Measurements from ENCODE around the gene AK9. TPM values are rescaled to one million over a fixed set of nuclear protein-coding genes. Genes with fewer than 3 reads are reported as not detected.
A peak's percentile ranks its signal among the peaks of the same experiment; 100 is the strongest.
"Not testable (repeated sequence)": the region's sequence is repeated elsewhere in the genome, so short reads cannot be mapped to it uniquely, and the experiment has no call there.

The AK9 gene
- 8.2 TPM for polyA plus RNA-seq

DNA sequence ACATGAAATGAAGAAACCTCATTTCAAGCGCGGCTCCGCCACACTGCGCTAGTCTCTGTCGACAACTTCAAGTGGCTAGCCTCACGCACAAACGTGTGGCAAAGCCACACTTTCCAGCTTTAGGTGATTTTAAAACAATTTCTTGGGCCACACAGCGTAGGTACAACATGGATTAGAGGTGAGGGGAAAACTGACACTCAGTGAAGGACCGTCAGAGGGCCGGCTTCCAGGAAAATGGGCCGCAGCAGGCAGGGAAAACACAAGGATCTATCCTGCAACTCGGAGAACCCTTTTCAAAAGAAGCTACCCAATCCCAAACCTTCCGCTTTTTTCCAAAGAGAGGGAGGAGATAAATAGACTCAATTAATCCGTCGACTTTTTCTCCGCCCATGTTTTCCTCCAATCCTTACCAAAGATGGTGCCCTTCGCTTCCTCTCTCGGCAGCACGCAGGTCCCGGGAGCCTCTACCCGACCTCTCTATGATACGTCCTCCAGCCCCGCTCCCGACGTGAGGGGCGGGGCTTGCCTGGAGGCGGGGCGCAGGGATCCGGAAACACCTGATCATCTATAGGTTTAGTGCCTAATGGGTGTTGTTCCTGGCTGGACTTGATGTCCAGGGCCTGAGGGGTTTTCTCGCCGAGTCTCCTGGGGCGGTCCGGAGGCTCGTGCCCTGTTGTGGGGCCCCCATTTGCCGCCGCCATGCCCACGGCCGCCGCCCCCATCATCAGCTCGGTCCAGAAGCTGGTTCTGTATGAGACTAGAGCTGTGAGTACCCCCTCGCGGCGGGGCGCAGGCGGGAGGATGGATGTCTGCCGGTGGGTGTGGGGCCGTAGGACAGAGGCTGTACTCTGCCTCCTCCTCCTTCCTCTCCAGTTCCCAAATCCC, at the start of gene AK9, which contains the start of gene FIG4:
AK9 (minus strand) TSS at position 466 of the 885 bp plus-strand sequence. CDS start 15,457 bp downstream, outside the sequence.
FIG4 (plus strand) TSS at position 560 of the 885 bp plus-strand sequence; CDS start at position 700, 140 bp downstream.
- H3K27me3 Mint-ChIP-seq: no peaks in the 10 kb centered on the region
- peaks cover 0 to 2% (median 0%) of the 10 kb centered on the region in 3 donors for H3K9me3 Mint-ChIP-seq
- H3K27ac Mint-ChIP-seq: peak within 1 kb of the TSS; percentile 74 to 98 (median 97)
- H3K4me3 Mint-ChIP-seq: peak within 1 kb of the TSS; percentile 92 to 100 (median 98)
- no peaks in the 10 kb centered on the region for H3K36me3 Mint-ChIP-seq
- peaks cover 21 to 33% (median 33%) of the 10 kb centered on the region in 3 donors for H3K4me1 Mint-ChIP-seq

- Mint-ChIP-seq H3K4me3 (no peak overlapping the region), H3K4me1 (peaks cover 0 to 9% (median 8%) of the 10 kb centered on the region in 3 donors), H3K9me3 (peaks cover 0 to 4% (median 0%) of the 10 kb centered on the region in 3 donors), H3K27ac (no peak overlapping the region), H3K36me3 (peaks cover 23% of the 10 kb centered on the region), H3K27me3 (no peaks in the 10 kb centered on the region)
Observed at GRCh38 chr6:109740787-109741186, 49.8 kb upstream of the AK9 start.

DNA sequence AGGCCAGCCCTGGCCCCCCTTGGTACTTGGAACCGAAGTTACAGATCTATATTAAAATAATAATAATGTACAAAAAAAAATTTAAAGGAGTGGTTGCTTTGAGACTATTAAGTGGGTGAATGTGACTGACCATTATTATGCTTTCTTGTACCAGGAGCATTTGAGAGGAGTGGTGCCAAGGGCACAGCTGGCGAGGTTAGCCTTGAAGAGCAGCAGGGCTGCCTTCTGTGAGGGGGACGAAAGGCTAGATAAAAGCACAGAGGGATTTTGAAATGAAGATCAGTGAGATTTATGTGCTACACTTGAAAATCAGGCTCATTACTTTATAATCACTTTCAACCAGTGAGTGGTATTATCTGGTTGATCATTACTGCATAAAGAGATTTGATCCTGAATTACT, 48.7 kb upstream of the AK9 start:
- H3K4me1 Mint-ChIP-seq: peaks cover 0 to 8% (median 8%) of the 10 kb centered on the region in 3 donors
- no peak overlapping the region for H3K27ac Mint-ChIP-seq
- peaks cover 19% of the 10 kb centered on the region for H3K36me3 Mint-ChIP-seq
- peaks cover 0 to 4% (median 0%) of the 10 kb centered on the region in 3 donors for H3K9me3 Mint-ChIP-seq
- H3K27me3 Mint-ChIP-seq: no peaks in the 10 kb centered on the region
- H3K4me3 Mint-ChIP-seq: no peak overlapping the region

- H3K36me3 Mint-ChIP-seq: peaks cover 18% of the 10 kb centered on the region
- H3K4me1 Mint-ChIP-seq: peaks cover 0 to 8% (median 5%) of the 10 kb centered on the region in 3 donors
- H3K27me3 Mint-ChIP-seq: no peaks in the 10 kb centered on the region
- H3K4me3 Mint-ChIP-seq: no peak overlapping the region
- H3K9me3 Mint-ChIP-seq: peaks cover 0 to 4% (median 0%) of the 10 kb centered on the region in 3 donors
- H3K27ac Mint-ChIP-seq: no peak overlapping the region
Observed at GRCh38 chr6:109738667-109739066, 47.7 kb upstream of the AK9 start.

DNA sequence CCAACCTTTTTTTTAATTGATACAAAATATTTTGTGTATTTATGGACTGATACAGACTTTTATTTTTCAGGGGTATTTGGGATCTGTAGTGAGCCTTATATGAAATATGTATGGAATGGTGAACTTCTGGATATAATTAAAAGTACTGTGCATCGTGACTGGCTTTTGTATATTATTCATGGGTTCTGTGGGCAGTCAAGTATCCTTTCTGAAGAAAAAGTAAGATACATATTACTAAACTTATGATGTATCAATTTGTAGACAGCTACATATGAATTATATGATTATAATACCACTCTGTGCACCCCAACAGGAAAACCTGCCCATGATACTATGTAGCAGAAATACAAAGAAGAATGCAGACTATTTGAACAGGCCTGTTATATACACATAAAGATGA, 47.3 kb upstream of the AK9 start:
- peaks cover 0 to 4% (median 0%) of the 10 kb centered on the region in 3 donors for H3K9me3 Mint-ChIP-seq
- H3K36me3 Mint-ChIP-seq: peaks cover 15% of the 10 kb centered on the region
- H3K4me1 Mint-ChIP-seq: peaks cover 0 to 5% (median 3%) of the 10 kb centered on the region in 3 donors
- no peaks in the 10 kb centered on the region for H3K27me3 Mint-ChIP-seq
- H3K4me3 Mint-ChIP-seq: no peak overlapping the region
- H3K27ac Mint-ChIP-seq: no peak overlapping the region

GRCh38 chr6:109736273-109737025, 45.4 kb upstream of the AK9 start:
- H3K27ac Mint-ChIP-seq: no peak overlapping the region
- H3K4me1 Mint-ChIP-seq: peaks cover 0 to 2% (median 0%) of the 10 kb centered on the region in 3 donors
- no peak overlapping the region for H3K4me3 Mint-ChIP-seq
- peaks cover 15% of the 10 kb centered on the region for H3K36me3 Mint-ChIP-seq
- H3K27me3 Mint-ChIP-seq: no peaks in the 10 kb centered on the region
- peaks cover 0 to 4% (median 0%) of the 10 kb centered on the region in 3 donors for H3K9me3 Mint-ChIP-seq

GRCh38 chr6:109725250-109725649, 34.2 kb upstream of the AK9 start:
- not testable (repeated sequence) for H3K27ac Mint-ChIP-seq, H3K27me3 Mint-ChIP-seq, H3K4me1 Mint-ChIP-seq, H3K4me3 Mint-ChIP-seq, H3K9me3 Mint-ChIP-seq
- peaks cover 14% of the 10 kb centered on the region for H3K36me3 Mint-ChIP-seq

- peaks cover 5 to 11% (median 8%) of the 10 kb centered on the region in 3 donors for H3K4me1 Mint-ChIP-seq
- H3K9me3 Mint-ChIP-seq: peaks cover 0 to 2% (median 1%) of the 10 kb centered on the region in 3 donors
- no peak overlapping the region for H3K4me3 Mint-ChIP-seq
- H3K27ac Mint-ChIP-seq: peak overlapping the region in 1 of 3 donors; percentile 33
- no peaks in the 10 kb centered on the region for H3K27me3 Mint-ChIP-seq
- peaks cover 17% of the 10 kb centered on the region for H3K36me3 Mint-ChIP-seq
Observed at GRCh38 chr6:109722564-109723254, 31.7 kb upstream of the AK9 start.

GRCh38 chr6:109722011-109722410, 31.0 kb upstream of the AK9 start:
- Mint-ChIP-seq H3K27ac (no peak overlapping the region), H3K4me3 (no peak overlapping the region), H3K4me1 (peaks cover 10 to 17% (median 13%) of the 10 kb centered on the region in 3 donors), H3K36me3 (peaks cover 14% of the 10 kb centered on the region), H3K9me3 (peaks cover 0 to 2% (median 1%) of the 10 kb centered on the region in 3 donors), H3K27me3 (no peaks in the 10 kb centered on the region)

DNA sequence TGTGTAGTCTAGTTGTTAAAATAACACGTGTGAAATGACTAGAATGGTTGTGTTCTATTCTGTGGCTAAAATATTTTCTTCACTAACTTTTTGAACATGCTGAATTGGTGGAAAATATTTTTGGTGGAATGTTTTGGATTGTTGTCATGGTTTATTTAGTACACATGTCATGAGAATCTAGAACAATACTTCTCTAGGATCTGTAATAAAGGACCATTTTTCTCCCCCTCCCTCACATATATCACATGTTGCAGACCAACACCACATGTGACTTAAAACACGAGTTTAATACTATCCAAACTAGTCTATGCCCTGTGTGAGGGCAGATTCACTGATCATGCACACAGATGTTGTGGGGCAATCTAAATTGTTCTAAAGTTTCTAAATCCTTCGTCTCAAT, 29.3 kb upstream of the AK9 start:
- peaks cover 11% of the 10 kb centered on the region for H3K36me3 Mint-ChIP-seq
- no peaks in the 10 kb centered on the region for H3K27me3 Mint-ChIP-seq
- H3K4me3 Mint-ChIP-seq: no peak overlapping the region
- H3K27ac Mint-ChIP-seq: no peak overlapping the region
- peaks cover 0 to 1% (median 0%) of the 10 kb centered on the region in 3 donors for H3K9me3 Mint-ChIP-seq
- peaks cover 9 to 17% (median 13%) of the 10 kb centered on the region in 3 donors for H3K4me1 Mint-ChIP-seq

- Mint-ChIP-seq H3K36me3 (peaks cover 9% of the 10 kb centered on the region), H3K9me3 (peaks cover 0 to 1% (median 0%) of the 10 kb centered on the region in 3 donors), H3K27me3 (no peaks in the 10 kb centered on the region), H3K4me1 (peaks cover 12 to 17% (median 13%) of the 10 kb centered on the region in 3 donors), H3K27ac (no peak overlapping the region), H3K4me3 (no peak overlapping the region)
Observed at GRCh38 chr6:109718991-109719390, 28.0 kb upstream of the AK9 start.

- Mint-ChIP-seq H3K36me3 (peaks cover 6% of the 10 kb centered on the region), H3K27ac (peak overlapping the region in 1 of 3 donors; percentile 3), H3K4me3 (peak overlapping the region in 1 of 4 donors; percentile 34), H3K4me1 (peaks cover 12 to 17% (median 14%) of the 10 kb centered on the region in 3 donors), H3K9me3 (no peaks in the 10 kb centered on the region), H3K27me3 (no peaks in the 10 kb centered on the region)
Observed at GRCh38 chr6:109717971-109718370, 27.0 kb upstream of the AK9 start.

DNA sequence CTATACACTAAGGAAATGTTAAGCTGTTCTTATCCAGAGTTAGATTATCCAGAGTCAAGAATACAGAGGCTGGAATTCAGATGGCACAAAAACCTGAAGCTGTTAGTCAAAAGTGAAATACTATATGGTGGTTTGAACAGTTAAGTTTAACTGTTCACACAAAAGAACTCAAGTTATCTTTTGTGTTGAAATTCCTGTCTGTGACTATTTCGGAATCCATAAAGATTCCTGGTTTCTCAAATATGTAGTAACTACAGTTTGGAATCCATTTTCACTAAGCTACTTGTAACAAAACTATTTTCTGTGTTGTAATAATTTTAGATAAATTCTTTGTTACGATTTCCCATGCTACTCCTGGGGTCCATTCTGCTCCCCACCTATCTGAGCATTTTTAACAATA, 24.6 kb upstream of the AK9 start:
- peaks cover 6% of the 10 kb centered on the region for H3K36me3 Mint-ChIP-seq
- peaks cover 18 to 27% (median 23%) of the 10 kb centered on the region in 3 donors for H3K4me1 Mint-ChIP-seq
- no peak overlapping the region for H3K4me3 Mint-ChIP-seq
- no peaks in the 10 kb centered on the region for H3K27me3 Mint-ChIP-seq
- H3K9me3 Mint-ChIP-seq: no peaks in the 10 kb centered on the region
- no peak overlapping the region for H3K27ac Mint-ChIP-seq

DNA sequence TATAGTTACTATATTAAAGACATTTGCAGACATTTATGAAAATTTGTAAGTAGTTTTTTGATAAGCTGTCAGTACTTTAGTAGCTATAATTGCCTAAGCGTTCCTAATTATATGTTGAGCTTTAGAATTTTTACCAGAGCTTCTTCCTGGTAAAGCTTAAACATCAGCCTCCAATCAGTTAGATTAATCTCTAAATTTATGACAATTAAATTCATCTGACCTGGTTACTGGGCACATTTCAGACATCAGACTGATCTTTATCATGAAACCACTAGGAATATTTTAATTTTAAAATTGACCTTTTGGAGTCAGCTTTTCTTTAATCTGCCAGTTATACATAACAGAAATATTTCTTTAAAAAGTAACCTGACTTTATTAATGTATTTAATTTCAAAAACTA, 23.6 kb upstream of the AK9 start:
- no peak overlapping the region for H3K4me3 Mint-ChIP-seq
- H3K27me3 Mint-ChIP-seq: no peaks in the 10 kb centered on the region
- no peak overlapping the region for H3K27ac Mint-ChIP-seq
- H3K4me1 Mint-ChIP-seq: peaks cover 27 to 34% (median 30%) of the 10 kb centered on the region in 3 donors
- H3K9me3 Mint-ChIP-seq: peaks cover 0 to 5% (median 0%) of the 10 kb centered on the region in 3 donors
- peaks cover 6% of the 10 kb centered on the region for H3K36me3 Mint-ChIP-seq

Measured in IgD-negative memory B cell (primary cell).